Karpas-422 (cell line): ENCODE data around the gene KAT8. TPM values are rescaled to one million over a fixed set of nuclear protein-coding genes. Genes with fewer than 3 reads are reported as not detected.

Experiments used
- DNase-seq: peaks from one replicate; pipeline ENCODE4 v3.0.0-alpha.2; 2015
- H2AFZ ChIP-seq: fragments of 200-600 bp; sonication (generic); 2 replicates; pipeline ENCODE4 v1.6.1; 2014; ENCODE audit warnings: antibody characterized with exemption, low read length, mixed read lengths
- H3K27ac ChIP-seq: fragments of 200-600 bp; sonication (generic); 2 replicates; pipeline ENCODE4 v1.5.1; 2014; ENCODE audit warnings: mild to moderate bottlenecking, low read length, moderate library complexity
- H3K27me3 ChIP-seq: fragments of 200-600 bp; sonication (generic); 2 replicates; pipeline ENCODE4 v1.6.1; 2014; ENCODE audit warnings: low read length, mixed read lengths
- H3K36me3 ChIP-seq: fragments of 200-600 bp; sonication (generic); 2 replicates; pipeline ENCODE4 v1.6.1; 2014; ENCODE audit warnings: low read length, mixed read lengths; ENCODE audit not compliant: insufficient read depth
- H3K4me1 ChIP-seq: fragments of 200-600 bp; sonication (generic); 2 replicates; pipeline ENCODE4 v1.6.1; 2014; ENCODE audit warnings: mild to moderate bottlenecking, low read length, mixed read lengths
- H3K4me2 ChIP-seq: fragments of 200-600 bp; sonication (generic); 2 replicates; pipeline ENCODE4 v1.6.1; 2014; ENCODE audit warnings: low read length, low read depth, mild to moderate bottlenecking; ENCODE audit not compliant: poor library complexity, severe bottlenecking
- H3K4me3 ChIP-seq: fragments of 200-600 bp; sonication (generic); 2 replicates; pipeline ENCODE4 v1.5.1; 2014; ENCODE audit warnings: mild to moderate bottlenecking, antibody characterized with exemption, low read length, mixed read lengths
- H3K79me2 ChIP-seq: fragments of 200-600 bp; sonication (generic); 2 replicates; pipeline ENCODE4 v1.6.1; 2014; ENCODE audit warnings: mild to moderate bottlenecking, low read length, mixed read lengths
- H3K9ac ChIP-seq: fragments of 200-600 bp; sonication (generic); 2 replicates; pipeline ENCODE4 v1.6.0; 2014; ENCODE audit warnings: low read length
- H3K9me2 ChIP-seq: fragments of 200-600 bp; sonication (generic), shearing (Covaris generic); replicated peaks from 2 replicates; pipeline ENCODE4 v1.6.0; 2014; ENCODE audit warnings: mild to moderate bottlenecking, low read length, moderate library complexity; ENCODE audit not compliant: insufficient read depth
- H3K9me3 ChIP-seq: fragments of 300-700, 200-600 bp; sonication (generic); 2 replicates; pipeline ENCODE4 v1.6.1; 2014; ENCODE audit warnings: low read length, mixed read lengths
- H4K20me1 ChIP-seq: fragments of 200-600 bp; sonication (generic); 2 replicates; pipeline ENCODE4 v1.6.1; 2014; ENCODE audit warnings: mild to moderate bottlenecking, antibody characterized with exemption, low read length, low read depth; ENCODE audit not compliant: insufficient read depth
- total RNA-seq: library from RNA; depleted of rRNA; stranded (reverse); fragments of >200 nt; shearing (Covaris generic); gene quantifications from 2 replicates; pipeline ENCODE4 v1.2.3, GENCODE V29; 2014; ENCODE audit warnings: low replicate concordance

KAT8 gene
- total RNA-seq, 1 experiment from 2014 or later = 37.2 TPM

DNA sequence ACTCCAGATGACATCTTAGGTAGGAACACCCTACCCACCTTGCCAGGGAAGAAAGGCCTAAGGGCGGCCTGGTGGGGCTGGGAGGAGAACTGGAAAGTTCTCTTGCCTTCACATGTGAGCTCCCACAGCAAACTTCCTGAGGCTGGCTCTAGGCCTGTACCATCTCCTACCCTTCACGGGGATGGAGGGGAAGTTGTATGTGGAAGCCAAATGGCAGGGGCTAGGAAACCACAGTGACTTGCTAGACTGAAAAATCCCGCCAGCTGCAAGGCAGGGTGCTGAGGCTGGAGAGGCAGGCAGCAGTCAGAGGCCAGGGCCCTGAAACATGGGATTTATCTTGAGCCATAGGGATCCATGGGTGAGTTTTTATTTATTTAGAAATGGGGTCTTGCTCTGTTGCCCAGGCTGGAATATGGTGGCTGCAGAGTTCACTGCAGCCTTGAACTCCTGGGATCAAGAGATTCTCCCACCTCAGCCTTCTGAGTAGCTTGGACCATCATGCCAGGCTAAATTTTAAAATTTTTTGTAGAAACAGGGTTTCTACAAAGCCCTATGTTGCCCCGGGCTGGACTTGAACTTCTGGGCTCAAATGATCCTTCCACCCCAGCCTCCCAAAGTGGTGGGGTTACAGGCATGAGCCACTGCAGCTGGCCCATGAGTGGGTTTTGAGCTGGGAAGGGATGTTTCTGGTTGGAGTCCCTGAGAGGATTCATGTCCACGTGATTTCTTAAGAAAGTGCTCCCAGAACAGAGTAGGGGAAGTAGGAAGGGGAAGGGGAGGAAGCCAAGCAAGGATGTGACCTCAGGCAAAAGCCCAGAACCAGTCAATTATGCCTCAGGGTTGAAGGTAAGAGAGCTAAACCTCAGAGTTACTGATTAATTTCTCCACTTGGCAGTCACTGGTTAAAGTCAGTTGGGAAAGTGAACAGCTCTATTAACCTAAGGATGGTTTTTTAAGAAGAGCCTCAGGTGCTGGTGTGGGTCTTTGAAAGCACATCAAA, 4.0 kb upstream of the KAT8 start:
- Histone ChIP-seq H3K4me3 (no peak overlapping the region), H3K9me3 (no peaks in the 10 kb centered on the region), H3K27ac (no peak overlapping the region), H4K20me1 (no peaks in the 10 kb centered on the region), H3K9me2 (no peaks in the 10 kb centered on the region), H3K79me2 (peaks cover 28% of the 10 kb centered on the region), H3K36me3 (no peaks in the 10 kb centered on the region; the same call in none of the 2 replicates), H3K27me3 (no peaks in the 10 kb centered on the region), H2AFZ (no peak overlapping the region), H3K9ac (no peak overlapping the region), H3K4me2 (no peak overlapping the region), H3K4me1 (peaks cover 13% of the 10 kb centered on the region)
- DNase-seq = no peak

GRCh38 chr16:31114468-31114867, 3.0 kb upstream of the KAT8 start:
- no peaks in the 10 kb centered on the region for H3K9me2 ChIP-seq
- H3K9ac ChIP-seq = no peak overlapping the region
- H3K9me3 ChIP-seq = no peaks in the 10 kb centered on the region
- H2AFZ ChIP-seq = no peak overlapping the region
- no peaks in the 10 kb centered on the region for H4K20me1 ChIP-seq
- H3K4me2 ChIP-seq = no peak overlapping the region
- no peak for DNase-seq
- H3K27ac ChIP-seq = no peak overlapping the region
- peaks cover 27% of the 10 kb centered on the region for H3K79me2 ChIP-seq
- no peaks in the 10 kb centered on the region for H3K27me3 ChIP-seq
- H3K4me1 ChIP-seq = peaks cover 12% of the 10 kb centered on the region
- H3K4me3 ChIP-seq = no peak overlapping the region
- no peaks in the 10 kb centered on the region; the same call in none of the 2 replicates for H3K36me3 ChIP-seq

DNA sequence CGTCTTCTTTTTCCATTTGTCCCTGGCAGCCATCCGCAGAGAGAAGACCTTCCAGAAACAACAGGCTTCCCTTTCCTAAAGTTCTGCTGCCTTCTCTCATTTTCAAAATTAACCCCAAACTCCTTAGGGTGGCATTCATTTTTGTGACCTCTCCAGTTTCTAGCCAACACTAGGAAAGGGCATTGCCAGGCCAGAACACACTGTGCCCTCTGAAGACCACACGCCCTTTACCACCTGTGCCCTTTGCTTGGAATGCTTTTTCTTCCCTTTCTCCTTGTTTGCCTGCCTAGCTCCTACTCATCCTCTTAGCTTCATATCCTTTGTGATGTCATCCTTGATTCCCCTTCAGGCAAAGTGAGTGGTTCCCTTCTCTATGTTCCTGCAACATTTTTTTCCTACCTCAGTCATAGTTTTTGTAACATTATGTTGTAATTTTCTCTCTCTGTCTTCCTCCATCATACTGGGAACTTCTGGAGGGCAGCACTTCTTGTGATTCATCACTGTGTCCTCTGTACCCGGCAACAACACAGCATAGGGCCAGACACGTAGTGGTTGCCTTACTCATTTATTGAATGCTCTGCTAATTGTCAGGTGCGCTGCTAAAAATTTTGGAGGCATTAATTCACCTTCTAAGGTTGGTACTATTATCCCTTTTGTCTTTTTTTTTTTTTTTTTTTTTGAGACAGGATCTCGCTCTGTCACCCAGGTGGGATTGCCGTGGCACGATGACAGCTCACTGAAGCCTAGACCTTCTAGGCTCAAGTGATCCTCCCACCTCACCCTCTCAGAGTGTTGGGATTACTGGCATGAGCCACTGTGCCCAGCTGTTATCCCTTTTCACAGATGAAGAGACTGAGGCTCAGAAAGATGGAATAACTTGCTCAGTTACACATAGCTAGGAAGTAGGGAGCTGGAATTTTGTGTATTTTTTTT, 1.0 kb downstream of the KAT8 start:
- Histone ChIP-seq H3K4me3 (peak overlapping the region; percentile 73), H3K27me3 (no peaks in the 10 kb centered on the region), H2AFZ (no peak overlapping the region), H3K9me3 (no peaks in the 10 kb centered on the region), H3K9ac (peak overlapping the region; percentile 74), H3K9me2 (no peaks in the 10 kb centered on the region), H3K4me2 (peak overlapping the region; percentile 77), H3K27ac (no peak overlapping the region), H3K79me2 (peaks cover 30% of the 10 kb centered on the region), H4K20me1 (no peaks in the 10 kb centered on the region), H3K36me3 (peaks cover 19% of the 10 kb centered on the region), H3K4me1 (peaks cover 10% of the 10 kb centered on the region)
- no peak for DNase-seq

GRCh38 chr16:31120129-31120528, 2.7 kb downstream of the KAT8 start:
- no peak for DNase-seq
- H3K4me1 ChIP-seq = peaks cover 10% of the 10 kb centered on the region
- H2AFZ ChIP-seq = no peak overlapping the region
- no peaks in the 10 kb centered on the region for H3K27me3 ChIP-seq
- H3K9me3 ChIP-seq = no peaks in the 10 kb centered on the region
- H3K9ac ChIP-seq = no peak overlapping the region
- H3K4me2 ChIP-seq = no peak overlapping the region
- H3K79me2 ChIP-seq = peaks cover 30% of the 10 kb centered on the region
- H3K4me3 ChIP-seq = no peak overlapping the region
- H3K9me2 ChIP-seq = no peaks in the 10 kb centered on the region
- no peaks in the 10 kb centered on the region for H4K20me1 ChIP-seq
- H3K36me3 ChIP-seq = peaks cover 19% of the 10 kb centered on the region
- H3K27ac ChIP-seq = no peak overlapping the region

GRCh38 chr16:31125844-31126243, 8.4 kb downstream of the KAT8 start:
- no peaks in the 10 kb centered on the region for H3K4me1 ChIP-seq
- no peaks in the 10 kb centered on the region for H3K27me3 ChIP-seq
- peaks cover 9% of the 10 kb centered on the region for H3K36me3 ChIP-seq
- no peak overlapping the region for H3K4me2 ChIP-seq
- no peaks in the 10 kb centered on the region for H3K79me2 ChIP-seq
- no peak overlapping the region for H3K9ac ChIP-seq
- no peak overlapping the region for H3K4me3 ChIP-seq
- no peaks in the 10 kb centered on the region for H4K20me1 ChIP-seq
- no peaks in the 10 kb centered on the region for H3K9me2 ChIP-seq
- H2AFZ ChIP-seq = no peak overlapping the region
- H3K9me3 ChIP-seq = no peaks in the 10 kb centered on the region
- H3K27ac ChIP-seq = no peak overlapping the region
- DNase-seq = no peak

DNA sequence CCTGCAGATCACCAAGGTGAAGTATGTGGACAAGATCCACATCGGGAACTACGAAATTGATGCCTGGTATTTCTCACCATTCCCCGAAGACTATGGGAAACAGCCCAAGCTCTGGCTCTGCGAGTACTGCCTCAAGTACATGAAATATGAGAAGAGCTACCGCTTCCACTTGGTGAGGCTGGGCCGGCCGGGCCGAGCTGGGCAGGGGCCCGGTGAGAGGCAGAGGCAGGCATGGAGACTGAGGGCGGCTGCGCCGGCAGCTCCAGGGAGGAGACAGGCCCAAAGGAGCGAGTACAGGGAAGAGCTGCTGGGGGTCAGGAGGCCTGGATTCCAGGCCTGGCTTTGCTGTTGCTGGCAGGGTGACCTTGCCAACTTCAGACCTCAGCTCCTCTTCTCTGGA, 9.7 kb downstream of the KAT8 start:
- H3K4me2 ChIP-seq = no peak overlapping the region
- no peaks in the 10 kb centered on the region for H3K4me1 ChIP-seq
- no peak overlapping the region for H3K27ac ChIP-seq
- no peak for DNase-seq
- no peak overlapping the region for H3K9ac ChIP-seq
- H2AFZ ChIP-seq = no peak overlapping the region
- peaks cover 2% of the 10 kb centered on the region for H3K36me3 ChIP-seq
- no peak overlapping the region for H3K4me3 ChIP-seq
- no peaks in the 10 kb centered on the region for H3K9me3 ChIP-seq
- H3K9me2 ChIP-seq = no peaks in the 10 kb centered on the region
- H4K20me1 ChIP-seq = no peaks in the 10 kb centered on the region
- H3K27me3 ChIP-seq = no peaks in the 10 kb centered on the region
- H3K79me2 ChIP-seq = no peaks in the 10 kb centered on the region

GRCh38 chr16:31128711-31129567, 11.5 kb downstream of the KAT8 start:
- no peak for DNase-seq
- Histone ChIP-seq H3K9ac (no peak overlapping the region), H3K36me3 (no peaks in the 10 kb centered on the region), H3K4me1 (no peaks in the 10 kb centered on the region), H3K4me2 (no peak overlapping the region), H4K20me1 (no peaks in the 10 kb centered on the region), H3K4me3 (no peak overlapping the region), H3K27ac (no peak overlapping the region), H3K79me2 (no peaks in the 10 kb centered on the region), H3K9me2 (no peaks in the 10 kb centered on the region), H3K27me3 (no peaks in the 10 kb centered on the region), H3K9me3 (no peaks in the 10 kb centered on the region), H2AFZ (no peak overlapping the region)
